CD14-positive monocyte (primary cell): ENCODE data around the gene P2RX6. TPM values are rescaled to one million over a fixed set of nuclear protein-coding genes. Genes with fewer than 3 reads are reported as not detected.

Experiments
- DNase-seq, 3 donors: peaks; one replicate each; pipeline ENCODE4 v3.0.0-alpha.2; 2011 to 2022
- H2AFZ ChIP-seq: 2 replicates; pipeline ENCODE4 v1.6.0; 2012; ENCODE audit warnings: mild to moderate bottlenecking, low read depth, low read length, inconsistent platforms; ENCODE audit not compliant: insufficient read depth, poor library complexity, severe bottlenecking
- H3K27ac ChIP-seq, 2 donors: 1 replicate in 1 of 2; 2 replicates in 1 of 2; pipeline ENCODE4 v1.5.1; 2012 to 2013; ENCODE audit warnings: low read length in 2 of 2, control low read depth in 1 of 2, inconsistent platforms in 1 of 2, low read depth in 1 of 2, mild to moderate bottlenecking in 1 of 2
- H3K27me3 ChIP-seq, 2 donors: one replicate each; pipeline versions ENCODE4 v1.6.0 to v1.6.1; 2011 to 2013; ENCODE audit warnings: low read length in 2 of 2; ENCODE audit not compliant: control insufficient read depth in 2 of 2, insufficient read depth in 2 of 2
- H3K36me3 ChIP-seq, 2 donors: replicated peaks in 1 of 2; 1 replicate in 1 of 2; 2 replicates in 1 of 2; pipeline versions ENCODE4 v1.5.1 to v1.6.1; 2012 to 2013; ENCODE audit warnings: low read length in 2 of 2, control low read depth in 1 of 2, inconsistent platforms in 1 of 2, mild to moderate bottlenecking in 1 of 2; ENCODE audit not compliant: insufficient read depth in 2 of 2, control insufficient read depth in 1 of 2
- H3K4me1 ChIP-seq, 2 donors: 1 replicate in 1 of 2; 2 replicates in 1 of 2; pipeline versions ENCODE4 v1.5.1 to v1.6.1; 2012 to 2013; ENCODE audit warnings: low read length in 2 of 2, control low read depth in 1 of 2, inconsistent platforms in 1 of 2, mild to moderate bottlenecking in 1 of 2, moderate library complexity in 1 of 2; ENCODE audit not compliant: insufficient read depth in 2 of 2, control insufficient read depth in 1 of 2
- H3K4me2 ChIP-seq: replicated peaks from 2 replicates; pipeline ENCODE3; 2012; ENCODE audit warnings: low read length, moderate library complexity, mild to moderate bottlenecking; ENCODE audit not compliant: poor library complexity, severe bottlenecking; ENCODE audit errors: extremely low read depth
- H3K4me3 ChIP-seq, 3 experiments: fragments of 200-600 bp in 1 of 3; sonication (generic) in 1 of 3; replicated peaks in 1 of 3; 1 replicate in 2 of 3; 2 replicates in 1 of 3; pipeline ENCODE4 v1.5.1; 2011 to 2013; ENCODE audit warnings: low read length in 3 of 3, mild to moderate bottlenecking in 3 of 3, control low read depth in 2 of 3, low read depth in 2 of 3, inconsistent platforms in 1 of 3, moderate library complexity in 1 of 3
- H3K79me2 ChIP-seq: 2 replicates; pipeline ENCODE4 v1.6.0; 2012; ENCODE audit warnings: mild to moderate bottlenecking, control low read depth, inconsistent platforms, low read length, moderate library complexity; ENCODE audit not compliant: insufficient read depth
- H3K9ac ChIP-seq: 2 replicates; pipeline ENCODE4 v1.6.0; 2017; ENCODE audit warnings: low read length, mild to moderate bottlenecking; ENCODE audit not compliant: insufficient read depth, poor library complexity, severe bottlenecking
- H3K9me3 ChIP-seq, 2 donors: replicated peaks in 1 of 2; 1 replicate in 1 of 2; 2 replicates in 1 of 2; pipeline versions ENCODE4 v1.5.1 to v1.6.1; 2012 to 2013; ENCODE audit warnings: low read length in 2 of 2, control low read depth in 1 of 2; ENCODE audit not compliant: control insufficient read depth in 1 of 2, insufficient read depth in 1 of 2
- H4K20me1 ChIP-seq: 2 replicates; pipeline ENCODE4 v1.6.0; 2012; ENCODE audit warnings: mild to moderate bottlenecking, low read length, control low read depth, moderate library complexity; ENCODE audit not compliant: insufficient read depth
- H3K27ac Mint-ChIP-seq, 7 donors: one replicate each; pipeline ENCODE4 v1.8.0; 2020; ENCODE audit warnings: mild to moderate bottlenecking in 7 of 7, mixed read lengths in 7 of 7, moderate library complexity in 6 of 7, inconsistent platforms in 2 of 7
- H3K27me3 Mint-ChIP-seq, 3 donors: one replicate each; pipeline ENCODE4 v1.8.0; 2021 to 2022; ENCODE audit warnings: low read depth in 3 of 3, mild to moderate bottlenecking in 3 of 3, mixed read lengths in 3 of 3, moderate library complexity in 3 of 3, inconsistent platforms in 1 of 3
- H3K36me3 Mint-ChIP-seq, 2 donors: one replicate each; pipeline ENCODE4 v1.8.0; 2020; ENCODE audit warnings: mixed read lengths in 2 of 2, inconsistent platforms in 1 of 2, mild to moderate bottlenecking in 1 of 2
- H3K4me1 Mint-ChIP-seq: one replicate; pipeline ENCODE4 v1.8.0; 2020; ENCODE audit warnings: mild to moderate bottlenecking, mixed read lengths
- H3K4me3 Mint-ChIP-seq, 2 donors: one replicate each; pipeline ENCODE4 v1.8.0; 2020; ENCODE audit warnings: mild to moderate bottlenecking in 2 of 2, mixed read lengths in 2 of 2, moderate library complexity in 1 of 2
- H3K9me3 Mint-ChIP-seq, 7 donors: one replicate each; pipeline ENCODE4 v1.8.0; 2020 to 2022; ENCODE audit warnings: mixed read lengths in 7 of 7, mild to moderate bottlenecking in 6 of 7, moderate library complexity in 6 of 7, inconsistent platforms in 2 of 7
- WGBS: methylation state at CpG from one replicate; pipeline ENCODE4 v1.1.5; 2013; ENCODE audit warnings: missing lambda C conversion rate; ENCODE audit not compliant: insufficient coverage; 5-methylcytosine and 5-hydroxymethylcytosine counted together
- intact Hi-C, 2 donors: fragments of 100-400 bp; cut with micrococcal nuclease; formaldehyde crosslinking; loops; one replicate each; pipeline versions ENCODE4 v1.15.0 to v1.15.1; 2023
- polyA plus RNA-seq, 3 donors: library from polyadenylated mRNA; depleted of rRNA in 1 of 3; unstranded in 2 of 3; stranded (reverse) in 1 of 3; fragments of 300-500 nt in 2 of 3; fragments of >200 nt in 1 of 3; fragmentation: Illumina TruSeq in 2 of 3; gene quantifications; 1 replicate in 2 of 3; 2 replicates in 1 of 3; pipeline ENCODE4 v1.2.3, GENCODE V29; 2012 to 2021
- TF ChIP-seq, protein P1 (sequence below): fragments of 200-600 bp; IDR thresholded peaks from one replicate; pipeline ENCODE4 v1.8.0; 2022; ENCODE audit warnings: antibody characterized with exemption, mild to moderate bottlenecking

Gene P2RX6
- polyA plus RNA-seq, 3 donors, result not detected

DNA sequence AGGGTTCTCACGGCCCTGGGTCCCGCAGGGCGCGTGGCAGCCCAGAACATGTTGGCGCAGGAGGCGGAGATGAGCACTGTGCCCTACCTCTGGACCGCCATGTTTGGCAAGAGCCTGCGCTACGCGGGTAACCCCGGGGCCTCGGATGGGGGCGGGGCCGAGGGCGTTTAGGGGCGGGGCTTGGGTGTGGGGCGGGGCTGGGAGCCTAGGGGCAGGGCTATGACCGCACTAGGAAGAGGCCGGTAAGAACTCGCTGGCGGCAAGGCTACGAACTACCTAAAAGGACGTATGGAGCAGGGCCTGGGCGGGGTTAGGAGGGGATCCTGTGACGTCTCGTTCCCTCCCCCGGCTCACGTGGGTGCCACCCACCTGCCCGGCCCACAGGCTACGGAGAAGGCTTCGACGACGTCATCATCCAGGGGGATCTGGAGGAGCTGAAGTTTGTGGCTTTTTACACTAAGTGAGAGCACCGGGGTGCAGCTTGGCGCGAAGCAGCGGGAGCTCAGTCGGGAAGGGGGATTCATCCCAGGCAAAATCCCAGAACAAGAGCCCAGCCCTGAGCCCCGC lies 35.6 kb upstream of the P2RX6 start:
- 19% methylated on average over 37 of the region's 39 CpGs for WGBS
- H3K4me1 ChIP-seq, result peaks cover 31 to 46% of the 10 kb centered on the region in 2 donors
- Mint-ChIP-seq H3K27ac (peak overlapping the region; percentile 50 to 88 (median 77)), H3K9me3 (peaks cover 10 to 19% (median 14%) of the 10 kb centered on the region in 7 donors), H3K36me3 (peaks cover 20 to 22% of the 10 kb centered on the region in 2 donors), H3K4me3 (peak overlapping the region; percentile 68 to 84), H3K27me3 (peaks cover 6 to 11% (median 10%) of the 10 kb centered on the region in 3 donors), H3K4me1 (peaks cover 43% of the 10 kb centered on the region)
- no peak overlapping the region for H3K27ac ChIP-seq
- no peak overlapping the region for H3K9ac ChIP-seq
- peak; percentile 65 to 87 (median 85) for DNase-seq
- TF ChIP-seq, protein P1, sequence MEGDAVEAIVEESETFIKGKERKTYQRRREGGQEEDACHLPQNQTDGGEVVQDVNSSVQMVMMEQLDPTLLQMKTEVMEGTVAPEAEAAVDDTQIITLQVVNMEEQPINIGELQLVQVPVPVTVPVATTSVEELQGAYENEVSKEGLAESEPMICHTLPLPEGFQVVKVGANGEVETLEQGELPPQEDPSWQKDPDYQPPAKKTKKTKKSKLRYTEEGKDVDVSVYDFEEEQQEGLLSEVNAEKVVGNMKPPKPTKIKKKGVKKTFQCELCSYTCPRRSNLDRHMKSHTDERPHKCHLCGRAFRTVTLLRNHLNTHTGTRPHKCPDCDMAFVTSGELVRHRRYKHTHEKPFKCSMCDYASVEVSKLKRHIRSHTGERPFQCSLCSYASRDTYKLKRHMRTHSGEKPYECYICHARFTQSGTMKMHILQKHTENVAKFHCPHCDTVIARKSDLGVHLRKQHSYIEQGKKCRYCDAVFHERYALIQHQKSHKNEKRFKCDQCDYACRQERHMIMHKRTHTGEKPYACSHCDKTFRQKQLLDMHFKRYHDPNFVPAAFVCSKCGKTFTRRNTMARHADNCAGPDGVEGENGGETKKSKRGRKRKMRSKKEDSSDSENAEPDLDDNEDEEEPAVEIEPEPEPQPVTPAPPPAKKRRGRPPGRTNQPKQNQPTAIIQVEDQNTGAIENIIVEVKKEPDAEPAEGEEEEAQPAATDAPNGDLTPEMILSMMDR, result no peak
- peaks cover 9 to 10% of the 10 kb centered on the region in 2 donors for H3K9me3 ChIP-seq
- peak overlapping the region in 1 of 3 experiments; percentile 30 for H3K4me3 ChIP-seq
- H3K27me3 ChIP-seq, result peaks cover 0 to 3% of the 10 kb centered on the region in 2 donors
- H3K4me2 ChIP-seq, result peak overlapping the region; percentile 29
- H3K36me3 ChIP-seq, result peaks cover 0 to 8% of the 10 kb centered on the region in 2 donors
- peak overlapping the region; percentile 46 for H2AFZ ChIP-seq
- intact Hi-C loops, result no loop called here
- no peaks in the 10 kb centered on the region for H4K20me1 ChIP-seq
- H3K79me2 ChIP-seq, result peaks cover 15% of the 10 kb centered on the region

DNA sequence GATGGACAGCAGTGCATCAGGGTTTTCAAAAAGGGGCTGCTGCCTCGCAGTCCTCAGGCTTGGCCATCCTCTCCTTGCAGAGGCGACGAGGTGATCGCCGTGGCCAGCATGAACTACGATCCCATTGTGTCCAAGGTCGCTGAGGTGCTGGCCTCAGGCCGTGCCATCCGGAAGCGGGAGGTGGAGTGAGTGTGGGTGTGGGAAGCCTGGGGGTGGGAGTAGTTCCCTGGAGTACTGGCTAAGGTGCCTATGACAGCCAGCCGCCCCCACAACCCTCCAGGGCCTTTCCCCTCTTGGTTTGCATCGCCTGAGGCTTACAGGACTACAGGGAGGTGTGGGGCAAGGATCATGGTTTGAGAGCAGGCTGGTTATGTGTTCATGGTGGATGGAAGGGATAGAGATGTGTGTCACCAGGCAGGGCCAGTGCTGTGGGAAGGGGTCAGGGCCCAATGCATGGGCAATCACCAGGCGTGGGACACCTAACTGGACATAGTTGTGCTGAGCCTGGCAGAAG lies 35.0 kb upstream of the P2RX6 start:
- Histone ChIP-seq H2AFZ (peak overlapping the region; percentile 46), H3K27me3 (peaks cover 0 to 3% of the 10 kb centered on the region in 2 donors), H3K36me3 (peaks cover 0 to 9% of the 10 kb centered on the region in 2 donors), H3K9me3 (peaks cover 9 to 10% of the 10 kb centered on the region in 2 donors), H3K4me3 (peak overlapping the region in 1 of 3 experiments; percentile 30), H3K79me2 (peaks cover 15% of the 10 kb centered on the region), H3K9ac (no peak overlapping the region), H3K27ac (peak overlapping the region in 1 of 2 donors; percentile 90), H3K4me2 (peak overlapping the region; percentile 29), H4K20me1 (no peaks in the 10 kb centered on the region), H3K4me1 (peaks cover 31 to 46% of the 10 kb centered on the region in 2 donors)
- peak overlapping the region in 5 of 7 donors; percentile 50 to 89 (median 77) for H3K27ac Mint-ChIP-seq
- H3K4me3 Mint-ChIP-seq, result peak overlapping the region in 1 of 2 donors; percentile 84
- WGBS, result 71% methylated on average over 7 of the region's 13 CpGs
- no peak for DNase-seq
- H3K4me1 Mint-ChIP-seq, result peaks cover 43% of the 10 kb centered on the region
- intact Hi-C loops, result loop anchor here in 1 of 2 donors (10.0 kb wide), 1 partner anchor 65 kb away; the partner anchor contains the start of gene LRRC74B
- H3K9me3 Mint-ChIP-seq, result peaks cover 10 to 19% (median 14%) of the 10 kb centered on the region in 7 donors
- H3K36me3 Mint-ChIP-seq, result peaks cover 22 to 24% of the 10 kb centered on the region in 2 donors
- peaks cover 6 to 11% (median 10%) of the 10 kb centered on the region in 3 donors for H3K27me3 Mint-ChIP-seq
- TF ChIP-seq, protein P1, result no peak
